HG03066 (cell line): ENCODE data around the gene ETV2.
A peak's percentile ranks its signal among the peaks of the same experiment; 100 is the strongest.
"Not testable (repeated sequence)": the region's sequence is repeated elsewhere in the genome, so short reads cannot be mapped to it uniquely, and the experiment has no call there.

Experiments used
- ATAC-seq: cut with Tn5 transposase; IDR thresholded peaks from one replicate; pipeline ENCODE4 v1.9.1; 2021; ENCODE audit warnings: low read depth; ENCODE audit not compliant: unreplicated experiment

Gene ETV2

GRCh38 chr19:35641515-35642151, at the start of gene ETV2:
Gene ETV2, plus strand, starts transcription at chr19:35641745. Its CDS starts 716 bp downstream, at chr19:35642461.
- no peak for ATAC-seq

GRCh38 chr19:35592226-35592625, 49.3 kb upstream of the ETV2 start:
- ATAC-seq, result no peak

- ATAC-seq, result not testable (repeated sequence)
Measured at GRCh38 chr19:35595026-35595425, 46.5 kb upstream of the ETV2 start.

GRCh38 chr19:35595928-35596327, 45.6 kb upstream of the ETV2 start:
- no peak for ATAC-seq

- no peak for ATAC-seq
Measured at GRCh38 chr19:35596366-35596999, 45.1 kb upstream of the ETV2 start.

- no peak for ATAC-seq
Measured at GRCh38 chr19:35601971-35602370, 39.6 kb upstream of the ETV2 start.

- not testable (repeated sequence) for ATAC-seq
Measured at GRCh38 chr19:35604436-35604835, 37.1 kb upstream of the ETV2 start.

GRCh38 chr19:35607170-35607569, 34.4 kb upstream of the ETV2 start:
- not testable (repeated sequence) for ATAC-seq

GRCh38 chr19:35607661-35608060, 33.9 kb upstream of the ETV2 start:
- ATAC-seq, result no peak

- no peak for ATAC-seq
Measured at GRCh38 chr19:35608251-35608650, 33.3 kb upstream of the ETV2 start.

- ATAC-seq, result no peak
Measured at GRCh38 chr19:35609851-35610353, 31.6 kb upstream of the ETV2 start.

GRCh38 chr19:35612224-35612558, 29.4 kb upstream of the ETV2 start:
- ATAC-seq, result no peak

- peak; percentile 88 for ATAC-seq
Measured at GRCh38 chr19:35612559-35613321, 28.8 kb upstream of the ETV2 start, which contains the start of gene HAUS5. Gene HAUS5, plus strand, starts transcription at chr19:35612735. Its CDS starts 60 bp downstream, at chr19:35612795.

GRCh38 chr19:35613574-35613973, 28.0 kb upstream of the ETV2 start:
- ATAC-seq, result no peak

GRCh38 chr19:35615036-35615435, 26.5 kb upstream of the ETV2 start:
- no peak for ATAC-seq

GRCh38 chr19:35618857-35619256, 22.7 kb upstream of the ETV2 start:
- ATAC-seq, result no peak

GRCh38 chr19:35619290-35619923, 22.1 kb upstream of the ETV2 start:
- no peak for ATAC-seq

GRCh38 chr19:35620001-35620400, 21.5 kb upstream of the ETV2 start:
- ATAC-seq, result no peak

- no peak for ATAC-seq
Measured at GRCh38 chr19:35621708-35622107, 19.8 kb upstream of the ETV2 start.

- ATAC-seq, result no peak
Measured at GRCh38 chr19:35622750-35623149, 18.8 kb upstream of the ETV2 start.
